Lung (tissue), 12 donors: ENCODE measurements around the gene LSMEM2. TPM values are rescaled to one million over a fixed set of nuclear protein-coding genes. Genes with fewer than 3 reads are reported as not detected.
"Not testable (repeated sequence)": the region's sequence is repeated elsewhere in the genome, so short reads cannot be mapped to it uniquely, and the experiment has no call there.

Experiments used
- ATAC-seq: fragments of 200-7000 bp; cut with Tn5 transposase; one replicate; pipeline ENCODE4 v1.9.1; 2020; ENCODE audit warnings: moderate number of reproducible peaks; ENCODE audit not compliant: insufficient read depth, low FRiP score
- DNase-seq, 3 donors: peaks; one replicate each; pipeline ENCODE4 v3.0.0-alpha.2; 2013 to 2017
- H3K27ac ChIP-seq, 2 donors: one replicate each; pipeline ENCODE4 v1.5.1; 2013; ENCODE audit warnings: mild to moderate bottlenecking in 2 of 2, moderate library complexity in 2 of 2, control low read depth in 1 of 2, inconsistent platforms in 1 of 2, low read depth in 1 of 2, low read length in 1 of 2
- H3K27me3 ChIP-seq, 3 donors: one replicate each; pipeline ENCODE4 v1.5.1; 2013; ENCODE audit warnings: low read length in 2 of 3; ENCODE audit not compliant: control insufficient read depth in 3 of 3, insufficient read depth in 3 of 3
- H3K36me3 ChIP-seq, 4 donors: one replicate each; pipeline ENCODE4 v1.5.1; 2013; ENCODE audit warnings: low read length in 4 of 4, mild to moderate bottlenecking in 1 of 4, moderate library complexity in 1 of 4; ENCODE audit not compliant: control insufficient read depth in 4 of 4, insufficient read depth in 4 of 4
- H3K4me1 ChIP-seq, 5 donors: one replicate each; pipeline ENCODE4 v1.5.1; 2013; ENCODE audit warnings: low read length in 5 of 5, mild to moderate bottlenecking in 2 of 5, moderate library complexity in 1 of 5; ENCODE audit not compliant: control insufficient read depth in 5 of 5, insufficient read depth in 5 of 5
- H3K4me3 ChIP-seq: one replicate; pipeline ENCODE4 v1.5.1; 2013; ENCODE audit warnings: mild to moderate bottlenecking, control low read depth, moderate library complexity
- H3K9ac ChIP-seq, 2 donors: one replicate each; pipeline ENCODE4 v1.5.1; 2013; ENCODE audit warnings: low read length in 2 of 2, control low read depth in 1 of 2; ENCODE audit not compliant: insufficient read depth in 1 of 2
- H3K9me3 ChIP-seq, 4 donors: one replicate each; pipeline ENCODE4 v1.5.1; 2013; ENCODE audit warnings: low read length in 3 of 4, mild to moderate bottlenecking in 1 of 4, moderate library complexity in 1 of 4; ENCODE audit not compliant: control insufficient read depth in 4 of 4, insufficient read depth in 3 of 4
- CTCF ChIP-seq: IDR thresholded peaks from 2 replicates; pipeline ENCODE4 v1.5.1; 2012; ENCODE audit warnings: mild to moderate bottlenecking; ENCODE audit errors: control extremely low read depth, extremely low read depth
- WGBS, 2 donors: extraction: QIAGEN DNeasy Blood & Tissue Kit; methylation state at CpG; one replicate each; pipeline ENCODE4 v1.1.7; 2013; 5-methylcytosine and 5-hydroxymethylcytosine counted together
- polyA plus RNA-seq, 2 donors: library from polyadenylated mRNA; stranded (reverse); fragments of 200-250 nt; gene quantifications; one replicate each; pipeline ENCODE4 v1.2.1, GENCODE V29; 2013
- total RNA-seq, 2 donors: library from RNA; depleted of rRNA in 1 of 2; stranded (reverse); fragments of >200 nt in 1 of 2; gene quantifications; one replicate each; pipeline ENCODE4 v1.2.1, GENCODE V29; 2014 to 2021
- donor health status: control.
- donor health status: control.
- donor health status: Bipolar disorder and iron deficiency.
- donor health status: healthy.
- donor health status: DM: yes; HTN: yes; CAD: no.

The LSMEM2 gene
- total and polyA plus RNA-seq, 4 donors, result 0.10 to 0.49 (median 0.12) TPM; not detected in 1

- 79 to 86% methylated on average over 17 of the region's 17 CpGs for WGBS, 2 donors
- no peak for TF ChIP-seq CTCF
- peaks cover 0 to 14% (median 0%) of the 10 kb centered on the region in 5 donors for H3K4me1 ChIP-seq
- no peak overlapping the region for H3K9ac ChIP-seq
- ATAC-seq (no peak), DNase-seq (no peak)
- H3K9me3 ChIP-seq, result no peaks in the 10 kb centered on the region
- H3K27ac ChIP-seq, result no peak overlapping the region
- no peak overlapping the region for H3K4me3 ChIP-seq
- H3K36me3 ChIP-seq, result peaks cover 0 to 2% (median 0%) of the 10 kb centered on the region in 4 donors
- H3K27me3 ChIP-seq, result peaks cover 0 to 38% (median 27%) of the 10 kb centered on the region in 3 donors
Measured at GRCh38 chr3:50276762-50277101, 2.2 kb upstream of the LSMEM2 start.

- H3K36me3 ChIP-seq, result peaks cover 0 to 2% (median 0%) of the 10 kb centered on the region in 4 donors
- no peaks in the 10 kb centered on the region for H3K9me3 ChIP-seq
- DNase-seq (no peak), ATAC-seq (no peak)
- peaks cover 0 to 10% (median 0%) of the 10 kb centered on the region in 5 donors for H3K4me1 ChIP-seq
- no peak for TF ChIP-seq CTCF
- H3K4me3 ChIP-seq, result no peak overlapping the region
- 83 to 87% methylated on average over 4 of the region's 4 CpGs for WGBS, 2 donors
- peaks cover 0 to 36% (median 22%) of the 10 kb centered on the region in 3 donors for H3K27me3 ChIP-seq
- H3K9ac ChIP-seq, result no peak overlapping the region
- H3K27ac ChIP-seq, result peak overlapping the region in 1 of 2 donors; percentile 37
Measured at GRCh38 chr3:50278123-50278879, 586 bp upstream of the LSMEM2 start.

- no peak for TF ChIP-seq CTCF
- H3K4me1 ChIP-seq, result peaks cover 0 to 6% (median 0%) of the 10 kb centered on the region in 5 donors
- no peaks in the 10 kb centered on the region for H3K9me3 ChIP-seq
- no peak for DNase-seq
- ATAC-seq, result no peak
- peaks cover 0 to 27% (median 12%) of the 10 kb centered on the region in 3 donors for H3K27me3 ChIP-seq
- no peak overlapping the region for H3K9ac ChIP-seq
- peaks cover 0 to 2% (median 0%) of the 10 kb centered on the region in 4 donors for H3K36me3 ChIP-seq
- H3K4me3 ChIP-seq, result no peak overlapping the region
- peak overlapping the region in 1 of 2 donors; percentile 75 for H3K27ac ChIP-seq
- 87 to 92% methylated on average over 8 of the region's 8 CpGs for WGBS, 2 donors
Measured at GRCh38 chr3:50279255-50280016, 549 bp downstream of the LSMEM2 start.

DNA sequence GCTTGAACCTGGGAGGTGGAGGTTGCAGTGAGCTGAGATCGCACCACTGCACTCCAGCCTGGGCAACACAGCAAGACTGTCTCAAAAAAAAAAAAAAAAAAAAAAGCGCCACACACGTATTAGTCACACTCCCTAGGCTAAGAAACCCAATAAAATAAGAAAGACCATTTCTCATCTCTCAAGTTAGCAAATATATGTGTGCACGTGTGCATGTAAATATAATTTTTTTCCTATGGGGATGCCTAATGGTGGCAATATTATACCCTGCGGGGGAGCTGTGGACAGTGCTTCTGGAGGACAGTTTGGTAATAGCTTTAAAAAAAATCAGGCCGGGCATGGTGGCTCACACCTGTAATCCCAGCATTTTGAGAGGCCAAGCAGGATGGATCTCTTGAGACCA, 5.2 kb downstream of the LSMEM2 start:
- H3K36me3 ChIP-seq, result peaks cover 0 to 27% (median 7%) of the 10 kb centered on the region in 4 donors
- not testable (repeated sequence) for ATAC-seq, DNase-seq, H3K27me3 ChIP-seq, H3K9me3 ChIP-seq, H3K4me1 ChIP-seq, H3K4me3 ChIP-seq, H3K27ac ChIP-seq, H3K9ac ChIP-seq
- 92 to 93% methylated on average over 6 of the region's 6 CpGs for WGBS, 2 donors
